Endothelial cell (in vitro differentiated cells): ENCODE measurements around the gene GPHN. TPM values are rescaled to one million over a fixed set of nuclear protein-coding genes. Genes with fewer than 3 reads are reported as not detected.

ENCODE experiments used
- DNase-seq: peaks from one replicate; pipeline ENCODE4 v3.0.0; 2021; ENCODE audit warnings: low spot score
- H3K27ac Mint-ChIP-seq: one replicate; pipeline ENCODE4 v1.8.0; 2021; ENCODE audit warnings: mixed read lengths, inconsistent platforms; ENCODE audit not compliant: unreplicated experiment
- H3K27me3 Mint-ChIP-seq: one replicate; pipeline ENCODE4 v1.8.0; 2021; ENCODE audit warnings: mild to moderate bottlenecking, moderate library complexity, mixed read lengths, inconsistent platforms; ENCODE audit not compliant: unreplicated experiment
- H3K36me3 Mint-ChIP-seq: one replicate; pipeline ENCODE4 v1.8.0; 2021; ENCODE audit warnings: mild to moderate bottlenecking, low read depth, mixed read lengths, inconsistent platforms; ENCODE audit not compliant: unreplicated experiment
- H3K4me1 Mint-ChIP-seq: one replicate; pipeline ENCODE4 v1.8.0; 2021; ENCODE audit warnings: mild to moderate bottlenecking, mixed read lengths, inconsistent platforms; ENCODE audit not compliant: unreplicated experiment
- H3K4me3 Mint-ChIP-seq: one replicate; pipeline ENCODE4 v1.8.0; 2021; ENCODE audit warnings: mild to moderate bottlenecking, mixed read lengths, inconsistent platforms; ENCODE audit not compliant: unreplicated experiment
- H3K9me3 Mint-ChIP-seq: one replicate; pipeline ENCODE4 v1.8.0; 2021; ENCODE audit warnings: mixed read lengths, inconsistent platforms; ENCODE audit not compliant: unreplicated experiment
- total RNA-seq: library from RNA; stranded (reverse); fragmentation: NEBNext Ultra II Directional; extraction: Animal tissue kit (Norgen Biotek cat#: 25700); gene quantifications from one replicate; pipeline ENCODE4 v1.2.1, GENCODE V29; 2021; ENCODE audit not compliant: unreplicated experiment
- TF ChIP-seq, protein P1 (sequence below): fragments of 200-600 bp; sonication (generic); IDR thresholded peaks from one replicate; pipeline ENCODE4 v1.5.0; 2021; ENCODE audit warnings: antibody characterized with exemption; ENCODE audit not compliant: unreplicated experiment

GPHN gene
- total RNA-seq, 1 donor from 2014 or later, result 30.0 TPM

DNA sequence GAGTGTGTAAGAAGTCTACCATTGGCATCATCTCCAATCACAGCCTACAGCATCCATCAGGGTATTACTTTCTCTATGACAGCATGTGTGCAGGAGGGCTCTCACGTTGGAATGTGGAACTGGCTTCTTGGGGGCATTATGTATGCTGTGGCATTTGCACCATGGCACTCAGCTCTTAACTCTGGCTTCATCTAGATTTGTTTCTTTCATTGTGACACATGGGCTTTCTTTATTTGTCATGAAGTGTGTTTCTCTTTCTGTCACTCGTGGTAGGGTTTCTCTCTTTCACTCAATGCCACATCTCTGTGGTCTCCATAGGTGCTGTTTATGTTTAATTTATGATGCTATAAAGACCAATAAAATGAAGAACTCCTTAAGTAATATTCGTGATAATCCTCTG lies 490.1 kb downstream of the GPHN start:
- Mint-ChIP-seq H3K4me1 (peaks cover 7% of the 10 kb centered on the region), H3K36me3 (no peaks in the 10 kb centered on the region), H3K4me3 (no peak overlapping the region), H3K27ac (no peak overlapping the region), H3K27me3 (no peaks in the 10 kb centered on the region), H3K9me3 (no peaks in the 10 kb centered on the region)
- DNase-seq, result no peak
- TF ChIP-seq, protein P1, sequence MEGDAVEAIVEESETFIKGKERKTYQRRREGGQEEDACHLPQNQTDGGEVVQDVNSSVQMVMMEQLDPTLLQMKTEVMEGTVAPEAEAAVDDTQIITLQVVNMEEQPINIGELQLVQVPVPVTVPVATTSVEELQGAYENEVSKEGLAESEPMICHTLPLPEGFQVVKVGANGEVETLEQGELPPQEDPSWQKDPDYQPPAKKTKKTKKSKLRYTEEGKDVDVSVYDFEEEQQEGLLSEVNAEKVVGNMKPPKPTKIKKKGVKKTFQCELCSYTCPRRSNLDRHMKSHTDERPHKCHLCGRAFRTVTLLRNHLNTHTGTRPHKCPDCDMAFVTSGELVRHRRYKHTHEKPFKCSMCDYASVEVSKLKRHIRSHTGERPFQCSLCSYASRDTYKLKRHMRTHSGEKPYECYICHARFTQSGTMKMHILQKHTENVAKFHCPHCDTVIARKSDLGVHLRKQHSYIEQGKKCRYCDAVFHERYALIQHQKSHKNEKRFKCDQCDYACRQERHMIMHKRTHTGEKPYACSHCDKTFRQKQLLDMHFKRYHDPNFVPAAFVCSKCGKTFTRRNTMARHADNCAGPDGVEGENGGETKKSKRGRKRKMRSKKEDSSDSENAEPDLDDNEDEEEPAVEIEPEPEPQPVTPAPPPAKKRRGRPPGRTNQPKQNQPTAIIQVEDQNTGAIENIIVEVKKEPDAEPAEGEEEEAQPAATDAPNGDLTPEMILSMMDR, result no peak

DNA sequence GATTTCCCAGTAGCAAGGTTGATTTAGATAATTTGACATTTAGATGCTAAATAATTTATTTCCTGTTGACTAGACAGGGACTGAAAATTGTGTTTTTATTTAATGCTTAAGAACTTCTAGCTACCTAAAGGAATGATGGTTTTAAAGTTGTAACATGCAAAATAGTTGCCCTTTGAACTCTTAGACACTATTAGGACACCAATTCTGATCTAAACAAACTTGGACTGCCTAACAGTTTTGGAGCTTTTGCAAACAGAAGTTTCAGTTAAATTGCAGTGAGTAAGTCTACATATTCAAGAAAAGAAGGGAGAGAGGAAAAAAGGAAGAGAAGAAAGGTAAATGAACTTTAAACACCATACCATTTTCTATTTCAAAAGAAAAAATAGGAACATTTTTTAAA lies 492.0 kb downstream of the GPHN start:
- Mint-ChIP-seq H3K4me1 (peaks cover 18% of the 10 kb centered on the region), H3K27ac (no peak overlapping the region), H3K36me3 (no peaks in the 10 kb centered on the region), H3K27me3 (no peaks in the 10 kb centered on the region), H3K4me3 (no peak overlapping the region), H3K9me3 (no peaks in the 10 kb centered on the region)
- DNase-seq, result no peak
- TF ChIP-seq, protein P1, result no peak

DNA sequence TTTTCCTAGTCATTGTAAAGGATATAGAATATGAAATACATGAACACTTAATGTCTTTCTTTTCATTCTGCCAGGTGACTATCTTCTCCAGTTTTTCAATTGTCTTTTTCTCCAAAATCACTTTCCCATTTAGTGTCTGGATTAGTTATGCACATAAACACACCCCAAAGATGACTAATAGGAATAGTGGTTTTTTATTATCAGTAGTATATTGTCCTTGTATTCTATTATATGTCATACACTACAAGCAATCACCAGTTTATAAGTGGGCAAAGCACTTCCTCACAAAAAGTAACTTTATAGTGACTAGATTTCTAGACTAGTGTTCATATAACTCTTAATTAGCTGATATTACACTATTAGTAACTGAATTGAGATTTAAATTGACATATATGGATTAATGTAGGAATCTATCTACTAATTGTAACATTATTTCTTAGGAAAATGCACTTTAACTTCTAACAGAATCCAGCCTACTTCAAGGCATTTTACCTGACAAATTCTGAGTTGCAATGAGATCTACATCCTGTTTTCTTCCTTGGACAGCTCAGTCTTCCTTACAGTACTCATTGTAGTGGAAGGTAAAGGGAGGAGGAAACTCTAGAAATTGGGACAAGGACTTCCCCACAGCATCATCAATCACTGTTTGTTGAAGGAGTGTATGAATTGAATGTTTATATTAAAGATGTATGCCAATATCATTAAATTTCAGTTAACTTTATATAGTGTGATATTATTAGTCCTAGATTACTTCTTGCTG lies 495.2 kb downstream of the GPHN start:
- TF ChIP-seq, protein P1, result no peak
- H3K27ac Mint-ChIP-seq, result peak overlapping the region; percentile 1
- no peak overlapping the region for H3K4me3 Mint-ChIP-seq
- H3K36me3 Mint-ChIP-seq, result no peaks in the 10 kb centered on the region
- peaks cover 18% of the 10 kb centered on the region for H3K4me1 Mint-ChIP-seq
- no peaks in the 10 kb centered on the region for H3K9me3 Mint-ChIP-seq
- DNase-seq, result no peak
- no peaks in the 10 kb centered on the region for H3K27me3 Mint-ChIP-seq

DNA sequence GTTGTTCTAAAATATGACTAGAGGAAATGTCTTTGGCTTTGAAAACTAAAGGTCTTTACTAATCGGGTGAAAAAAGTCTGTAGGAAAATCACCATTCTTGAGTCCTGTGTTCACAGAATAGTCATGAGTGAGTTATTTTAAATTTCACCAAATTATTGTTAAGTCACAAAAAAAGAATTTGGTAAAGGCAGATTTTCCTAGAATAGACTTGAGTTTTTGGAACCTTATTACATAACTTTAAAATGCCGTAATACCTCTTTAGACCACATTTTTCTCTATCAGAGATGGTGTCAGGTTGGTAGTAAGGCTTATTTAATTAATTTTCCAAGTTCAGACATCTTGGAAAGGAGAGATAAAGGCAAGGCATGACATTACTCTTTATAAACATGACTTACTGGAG lies 496.6 kb downstream of the GPHN start:
- Mint-ChIP-seq H3K9me3 (no peaks in the 10 kb centered on the region), H3K4me1 (peaks cover 18% of the 10 kb centered on the region), H3K4me3 (no peak overlapping the region), H3K36me3 (no peaks in the 10 kb centered on the region), H3K27me3 (no peaks in the 10 kb centered on the region), H3K27ac (no peak overlapping the region)
- DNase-seq, result no peak
- TF ChIP-seq, protein P1, result no peak

DNA sequence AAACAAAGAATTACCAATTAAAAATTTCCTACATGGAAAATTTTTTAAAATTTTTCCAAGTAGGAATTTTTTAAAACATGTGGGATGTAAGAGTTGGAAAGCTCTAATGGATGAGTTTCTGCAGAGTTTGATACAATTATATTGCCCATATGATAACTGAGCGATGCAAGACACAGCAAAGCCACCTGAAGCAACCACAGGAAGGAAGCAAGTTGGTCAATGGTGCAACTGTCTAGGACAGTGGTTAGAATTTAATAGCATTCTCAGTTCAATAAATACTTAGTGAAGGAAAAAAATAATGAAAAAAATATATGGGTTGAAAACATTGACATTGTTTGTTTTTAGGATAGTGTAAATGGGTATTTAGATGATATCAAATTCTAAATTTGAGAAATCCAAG lies 502.7 kb downstream of the GPHN start:
- DNase-seq, result no peak
- no peaks in the 10 kb centered on the region for H3K9me3 Mint-ChIP-seq
- H3K4me3 Mint-ChIP-seq, result no peak overlapping the region
- H3K4me1 Mint-ChIP-seq, result no peaks in the 10 kb centered on the region
- no peaks in the 10 kb centered on the region for H3K27me3 Mint-ChIP-seq
- H3K27ac Mint-ChIP-seq, result no peak overlapping the region
- TF ChIP-seq, protein P1, result no peak
- H3K36me3 Mint-ChIP-seq, result no peaks in the 10 kb centered on the region
